ENCODE measurements around the gene KANSL1L.

KANSL1L gene

DNA sequence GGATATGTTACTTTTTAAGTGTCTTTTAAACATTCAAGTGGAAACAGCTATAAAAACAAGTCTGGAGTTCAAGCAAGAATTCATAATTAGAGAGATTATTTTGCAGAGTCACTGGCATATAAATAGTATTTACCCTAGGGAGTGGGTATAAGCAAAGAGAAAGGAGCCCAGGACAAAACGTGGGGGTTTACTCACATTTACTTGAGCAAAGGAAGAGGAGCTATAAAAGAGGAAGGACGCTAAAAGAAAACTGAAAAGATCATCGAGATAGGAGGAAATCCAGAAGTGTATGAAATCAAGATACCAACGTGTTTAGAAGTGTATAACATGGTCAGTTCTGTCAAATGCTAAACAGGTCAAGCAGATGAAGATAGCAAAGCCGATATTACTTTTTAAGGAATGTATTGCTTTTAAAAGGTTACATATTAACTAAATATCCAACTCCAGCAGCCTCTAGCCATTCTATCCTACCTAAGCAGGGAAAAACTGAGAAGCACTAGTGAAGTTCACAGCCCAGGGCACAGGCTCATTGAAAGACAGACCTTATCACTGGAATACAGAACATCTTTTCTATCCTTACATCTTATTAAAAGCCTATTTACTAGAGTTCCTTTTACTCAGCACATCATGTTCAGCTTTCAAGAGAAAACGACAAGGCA lies 8.6 kb downstream of the KANSL1L start:
- DNase-seq (ENCODE audit: insufficient read length, low spot score): no peak
- no peak for TF ChIP-seq POLR2A (IDR thresholded peaks at IDR 0.05; ENCODE audit: low read depth, low read length)
- no peak for FAIRE-seq

GRCh38 chr2:210159059-210159458 lies 12.2 kb downstream of the KANSL1L start:
- TF ChIP-seq POLR2A (IDR thresholded peaks at IDR 0.05; ENCODE audit: low read depth, low read length): no peak
- FAIRE-seq: no peak
- DNase-seq (ENCODE audit: insufficient read length, low spot score): no peak

DNA sequence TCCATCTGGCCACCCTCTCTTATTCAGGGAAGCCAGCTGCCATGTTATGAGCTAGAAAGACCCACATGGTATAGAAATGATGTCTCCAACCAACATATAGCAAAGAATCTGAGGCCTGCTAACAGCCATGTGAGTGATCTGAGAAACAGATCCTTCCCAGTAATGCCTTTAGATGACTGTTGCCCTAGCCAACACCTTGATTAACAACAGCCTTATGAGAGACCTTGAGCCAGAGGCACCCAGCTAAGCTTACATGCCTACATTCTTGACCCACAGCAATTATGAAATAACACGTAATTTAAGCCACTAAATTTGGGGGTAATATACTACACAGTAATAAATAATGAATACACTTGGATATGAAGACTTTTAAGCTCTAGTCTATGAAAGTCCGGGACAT lies 13.0 kb downstream of the KANSL1L start:
- DNase-seq (ENCODE audit: insufficient read length, low spot score) (no peak), FAIRE-seq (no peak)
- TF ChIP-seq POLR2A (IDR thresholded peaks at IDR 0.05; ENCODE audit: low read depth, low read length): no peak

GRCh38 chr2:210157526-210157925 lies 13.7 kb downstream of the KANSL1L start:
- TF ChIP-seq POLR2A (IDR thresholded peaks at IDR 0.05; ENCODE audit: low read depth, low read length): no peak
- no peak for DNase-seq (ENCODE audit: insufficient read length, low spot score)
- FAIRE-seq: no peak

GRCh38 chr2:210147614-210148013 lies 23.6 kb downstream of the KANSL1L start:
- TF ChIP-seq POLR2A (IDR thresholded peaks at IDR 0.05; ENCODE audit: low read depth, low read length): no peak
- FAIRE-seq (no peak), DNase-seq (ENCODE audit: insufficient read length, low spot score) (no peak)

GRCh38 chr2:210132239-210132638 lies 39.0 kb downstream of the KANSL1L start:
- TF ChIP-seq POLR2A (IDR thresholded peaks at IDR 0.05; ENCODE audit: low read depth, low read length): no peak
- no peak for FAIRE-seq
- DNase-seq (ENCODE audit: insufficient read length, low spot score): no peak

DNA sequence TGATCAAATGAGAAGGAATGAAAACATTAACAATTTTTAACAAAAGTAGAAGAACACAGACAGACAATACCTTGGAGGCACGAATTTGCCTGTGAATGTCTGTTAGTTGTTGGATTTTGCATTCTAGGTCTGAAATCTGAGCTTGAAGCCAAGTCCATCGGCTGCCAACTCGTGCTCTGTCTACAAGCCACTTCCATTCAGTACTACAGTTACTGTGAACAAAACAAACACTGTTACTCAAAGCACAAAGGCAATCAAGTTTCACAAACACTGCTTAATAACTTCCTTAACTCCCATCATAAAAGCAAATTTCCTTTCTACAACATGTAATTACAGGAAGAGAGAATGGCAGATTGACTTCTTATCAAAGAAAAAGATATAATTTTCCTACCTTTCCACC lies 42.2 kb downstream of the KANSL1L start:
- TF ChIP-seq POLR2A (IDR thresholded peaks at IDR 0.05; ENCODE audit: low read depth, low read length): no peak
- DNase-seq (ENCODE audit: insufficient read length, low spot score) (no peak), FAIRE-seq (no peak)

DNA sequence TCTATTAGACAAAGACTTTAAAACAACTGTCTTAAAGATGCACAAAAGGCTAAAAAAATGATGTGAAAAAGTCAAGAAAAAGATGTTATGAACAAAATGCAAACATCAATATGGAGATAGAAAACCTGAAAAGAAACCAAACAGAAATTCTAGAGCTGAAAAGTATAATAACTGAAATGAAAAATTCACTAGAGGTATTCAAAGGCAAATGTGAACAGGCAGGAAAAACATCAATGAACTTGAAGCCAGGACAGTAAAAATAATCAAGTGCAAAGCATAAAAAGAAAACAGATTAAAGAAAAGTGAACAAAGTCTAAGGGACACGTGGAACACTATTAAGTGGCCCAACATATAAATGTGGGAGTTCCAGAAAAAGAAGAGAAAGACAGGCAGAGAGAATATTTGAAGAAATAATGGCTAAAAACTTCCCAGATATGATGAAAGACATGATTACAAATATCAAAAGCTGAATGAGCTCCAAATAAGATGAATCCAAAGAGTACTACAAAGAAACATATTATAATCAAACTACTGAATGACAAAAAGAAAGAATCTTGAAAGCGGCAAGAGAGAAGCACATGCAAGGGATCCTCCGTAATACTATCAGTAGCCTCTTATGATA lies 57.5 kb downstream of the KANSL1L start:
- TF ChIP-seq POLR2A (IDR thresholded peaks at IDR 0.05; ENCODE audit: low read depth, low read length): no peak
- DNase-seq (ENCODE audit: insufficient read length, low spot score) (no peak), FAIRE-seq (no peak)

GRCh38 chr2:210112871-210113270 lies 58.3 kb downstream of the KANSL1L start:
- FAIRE-seq: no peak
- DNase-seq (ENCODE audit: insufficient read length, low spot score): no peak
- TF ChIP-seq POLR2A (IDR thresholded peaks at IDR 0.05; ENCODE audit: low read depth, low read length): no peak

- TF ChIP-seq POLR2A (IDR thresholded peaks at IDR 0.05; ENCODE audit: low read depth, low read length): no peak
- FAIRE-seq: no peak
Measured at GRCh38 chr2:210099940-210100339, 71.3 kb downstream of the KANSL1L start.

GRCh38 chr2:210094787-210095186 lies 76.4 kb downstream of the KANSL1L start:
- no peak for TF ChIP-seq POLR2A (IDR thresholded peaks at IDR 0.05; ENCODE audit: low read depth, low read length)
- FAIRE-seq (no peak), DNase-seq (ENCODE audit: insufficient read length, low spot score) (no peak)

More at GRCh38 chr2:210099940-210100339, 71.3 kb downstream of the KANSL1L start:
- no peak for DNase-seq (ENCODE audit: insufficient read length, low spot score)

DNA sequence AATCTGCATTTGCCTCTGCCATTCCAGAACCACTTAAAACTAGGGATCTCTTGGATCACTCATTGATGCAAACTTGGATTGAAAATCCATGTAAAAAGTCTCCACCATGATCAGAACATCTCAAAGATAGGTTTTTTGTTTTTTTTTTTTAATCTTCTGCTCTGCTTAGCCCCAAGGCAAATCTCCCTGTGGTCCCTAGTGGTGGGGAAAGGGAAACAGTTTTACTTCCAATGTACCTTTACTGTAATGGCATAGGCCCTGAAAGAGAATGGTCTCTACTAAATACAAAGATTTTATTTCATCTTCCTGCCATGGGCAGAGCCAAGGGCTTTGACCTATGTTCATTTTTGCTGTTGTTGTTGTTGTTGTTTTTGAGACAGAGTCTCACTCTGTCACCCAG lies 78.4 kb downstream of the KANSL1L start:
- no peak for FAIRE-seq
- no peak for DNase-seq (ENCODE audit: insufficient read length, low spot score)
- no peak for TF ChIP-seq POLR2A (IDR thresholded peaks at IDR 0.05; ENCODE audit: low read depth, low read length)

- FAIRE-seq (no peak), DNase-seq (ENCODE audit: insufficient read length, low spot score) (no peak)
- TF ChIP-seq POLR2A (IDR thresholded peaks at IDR 0.05; ENCODE audit: low read depth, low read length): no peak
Measured at GRCh38 chr2:210086930-210087329, 84.3 kb downstream of the KANSL1L start.

DNA sequence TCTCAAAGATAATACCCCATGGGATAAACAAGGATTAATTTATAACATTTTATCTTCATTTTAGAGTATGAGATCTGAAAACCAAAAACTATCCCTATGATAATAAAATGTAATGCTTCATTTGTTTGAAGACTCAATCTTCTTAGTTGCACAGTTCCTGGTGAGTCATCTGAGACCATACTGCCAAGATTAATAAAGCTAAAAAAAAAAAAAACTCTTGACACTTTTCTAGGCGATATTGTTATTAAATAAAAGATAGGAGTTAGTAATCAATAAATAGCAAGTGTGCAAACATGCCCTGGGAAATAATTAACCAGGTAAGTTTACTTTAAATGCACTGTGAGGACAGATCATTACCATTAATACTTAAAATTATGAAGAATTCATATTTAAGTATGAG lies 84.9 kb downstream of the KANSL1L start:
- no peak for TF ChIP-seq POLR2A (IDR thresholded peaks at IDR 0.05; ENCODE audit: low read depth, low read length)
- no peak for DNase-seq (ENCODE audit: insufficient read length, low spot score)
- FAIRE-seq: no peak

- DNase-seq (ENCODE audit: insufficient read length, low spot score): peak; percentile 5
- peak; percentile 68 for FAIRE-seq
- TF ChIP-seq POLR2A (IDR thresholded peaks at IDR 0.05; ENCODE audit: low read depth, low read length): no peak
Measured at GRCh38 chr2:210072922-210073509, 98.2 kb downstream of the KANSL1L start.
